Iris pigment epithelial cell (primary cell): ENCODE data around the gene KIF13A.
"Not testable (repeated sequence)": the region's sequence is repeated elsewhere in the genome, so short reads cannot be mapped to it uniquely, and the experiment has no call there.

Experiments
- DNase-seq: peaks from one replicate; pipeline ENCODE4 v3.0.0-alpha.2; 2011; ENCODE audit warnings: low read depth

Gene KIF13A

DNA sequence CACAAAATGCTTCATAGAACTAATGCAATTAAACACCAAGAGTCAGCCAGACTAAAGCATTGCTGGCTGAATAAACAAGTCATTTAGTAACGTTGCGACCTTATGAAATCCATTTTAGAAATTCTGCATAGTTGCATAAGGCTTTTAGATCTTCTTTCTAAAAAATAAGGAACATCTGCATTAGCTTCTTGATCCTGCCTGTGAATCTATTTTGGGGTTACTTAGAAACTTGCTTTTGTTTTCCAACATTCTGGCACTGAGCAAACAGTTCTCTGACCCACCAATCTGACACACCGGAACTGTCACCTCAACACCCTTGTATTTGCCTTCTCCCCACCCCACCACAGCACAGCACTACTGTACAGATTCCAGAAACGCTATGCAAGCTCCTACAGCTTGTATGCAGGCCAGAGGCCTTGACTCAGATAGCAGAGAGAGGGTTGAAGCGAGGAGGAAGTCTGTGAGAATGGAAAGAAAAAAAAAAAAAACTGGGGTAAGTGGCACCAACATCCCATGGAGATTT is 55.0 kb downstream of the KIF13A start:
- DNase-seq: peak; percentile 95

DNA sequence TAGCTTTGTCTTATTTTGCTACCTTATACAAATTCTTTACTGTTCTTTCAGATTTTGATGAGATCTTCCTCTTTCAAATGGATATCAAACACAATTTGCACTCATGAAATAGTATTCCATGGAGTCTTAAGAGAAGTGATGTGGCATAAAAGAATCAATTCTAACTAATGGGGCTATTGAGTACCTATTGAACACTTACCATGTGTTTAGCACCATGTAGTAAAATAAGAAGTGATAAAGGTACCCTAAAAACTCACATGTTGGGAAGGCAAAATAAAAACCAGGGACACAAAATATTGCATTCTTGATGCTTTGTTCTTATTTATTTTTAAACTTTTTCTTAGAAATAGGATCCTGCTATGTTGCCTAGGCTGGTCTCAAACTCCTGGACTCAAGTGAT is 56.2 kb downstream of the KIF13A start:
- no peak for DNase-seq

DNA sequence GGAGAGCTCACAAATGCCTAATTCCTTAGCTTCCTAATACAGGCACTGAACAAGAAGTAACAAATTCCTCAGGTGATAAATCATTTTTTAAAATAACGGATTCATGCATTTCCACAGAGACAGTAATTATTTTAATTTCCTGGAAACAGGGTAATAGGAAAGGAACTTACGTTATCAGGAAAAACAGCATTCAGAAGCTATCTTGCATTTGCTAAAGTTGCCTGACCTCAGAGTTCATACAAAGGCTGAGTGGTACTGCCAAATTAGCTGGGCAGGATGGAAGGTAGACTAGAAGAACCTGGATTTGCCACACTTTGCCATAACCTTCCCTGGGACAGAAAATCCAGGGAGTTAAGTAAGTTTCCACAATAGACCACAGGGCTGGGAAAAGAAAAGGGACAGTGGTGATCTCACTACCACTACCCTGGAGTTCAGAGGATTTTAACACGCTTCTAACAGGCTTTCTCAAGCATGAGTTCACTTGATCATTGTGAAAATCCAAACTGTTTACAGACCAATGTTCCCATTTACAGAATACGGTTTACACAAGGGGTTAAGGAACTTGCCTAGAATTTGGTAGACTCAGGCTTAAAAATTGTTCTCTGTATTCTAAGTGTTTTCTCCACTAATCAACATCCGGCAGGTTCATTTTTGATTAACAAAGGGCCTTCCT is 57.0 kb downstream of the KIF13A start:
- peak; percentile 38 for DNase-seq

DNA sequence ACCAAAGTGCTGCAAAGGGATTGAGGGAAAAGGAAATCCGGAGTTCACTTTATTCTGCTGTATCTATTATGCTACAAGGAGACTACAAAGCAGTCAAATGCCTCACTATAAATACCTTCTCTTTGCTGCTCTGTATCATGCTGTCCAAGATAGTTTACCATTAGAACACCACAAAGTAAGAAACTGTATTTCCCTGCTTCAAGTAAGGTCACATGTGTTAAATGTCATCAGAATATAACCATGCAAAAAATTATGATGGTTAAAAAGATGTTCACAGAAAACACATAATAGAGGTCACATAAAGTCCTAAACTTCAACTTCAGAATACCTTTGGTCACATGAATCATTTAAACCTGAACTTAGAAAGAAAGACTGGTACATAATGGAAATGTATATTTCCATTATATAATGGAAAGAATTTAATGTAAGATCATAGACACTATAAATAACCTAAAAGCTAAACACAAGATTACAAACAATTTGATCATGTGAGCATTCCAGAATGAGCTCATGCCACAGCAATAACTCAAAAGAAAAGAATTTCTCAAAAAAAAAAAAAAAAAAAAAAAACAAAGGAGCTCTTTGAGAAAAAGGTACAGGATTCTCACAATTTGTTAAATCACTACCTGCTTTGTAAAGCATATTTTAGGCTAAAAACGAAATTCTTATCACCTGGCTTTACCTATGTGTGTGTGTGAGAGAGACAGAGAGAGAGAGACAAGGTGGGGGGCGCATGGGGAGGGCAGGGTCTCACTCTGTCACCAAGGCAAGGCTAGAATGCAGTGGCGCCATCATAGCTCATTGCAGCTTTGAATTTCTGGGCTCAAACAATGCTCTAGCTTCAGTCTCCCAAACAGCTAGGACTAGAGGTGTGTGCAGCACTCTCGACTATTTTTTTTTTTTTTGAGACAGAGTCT is 58.7 kb downstream of the KIF13A start:
- DNase-seq: peak; percentile 73

DNA sequence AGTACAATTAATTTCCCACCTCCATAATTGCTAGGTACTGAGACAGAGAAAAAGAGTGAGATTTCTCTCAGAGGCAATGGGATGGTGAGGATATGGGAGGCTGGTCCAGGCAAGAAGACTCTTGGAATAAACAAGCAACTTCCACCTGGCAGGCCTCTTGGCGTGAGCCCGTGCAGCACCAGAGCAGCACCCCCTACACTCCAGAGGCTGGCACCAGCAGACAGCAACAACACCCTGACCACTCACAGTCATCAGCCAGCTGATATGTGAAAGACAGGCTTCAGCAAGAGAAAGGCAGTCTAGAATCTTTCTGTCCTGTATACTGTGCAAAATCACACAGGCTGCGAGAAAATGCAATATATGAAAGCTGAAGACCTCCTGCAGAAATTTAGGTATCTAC is 59.7 kb downstream of the KIF13A start:
- no peak for DNase-seq

DNA sequence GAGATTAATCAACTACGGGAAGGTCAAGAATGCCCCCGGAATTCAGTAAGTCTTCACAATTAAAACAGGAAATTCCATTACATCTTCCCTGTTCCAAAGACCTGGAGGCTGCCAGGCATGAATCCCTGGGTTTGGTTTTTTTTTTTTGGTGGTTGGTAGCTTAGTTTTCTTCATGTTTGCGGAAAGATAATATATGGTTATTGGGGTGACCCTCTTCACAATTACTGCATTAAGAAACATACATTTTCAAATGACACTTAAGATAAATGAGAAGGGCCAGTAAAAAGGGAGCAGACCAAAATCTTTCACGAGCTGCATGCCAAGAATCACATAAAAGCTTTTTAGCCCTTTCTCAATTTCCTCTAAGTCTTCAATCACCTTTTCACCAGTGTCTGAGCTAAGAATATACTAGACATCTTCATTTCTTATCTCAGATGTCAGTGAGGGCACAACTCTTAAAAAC is 64.0 kb downstream of the KIF13A start:
- DNase-seq: no peak

DNA sequence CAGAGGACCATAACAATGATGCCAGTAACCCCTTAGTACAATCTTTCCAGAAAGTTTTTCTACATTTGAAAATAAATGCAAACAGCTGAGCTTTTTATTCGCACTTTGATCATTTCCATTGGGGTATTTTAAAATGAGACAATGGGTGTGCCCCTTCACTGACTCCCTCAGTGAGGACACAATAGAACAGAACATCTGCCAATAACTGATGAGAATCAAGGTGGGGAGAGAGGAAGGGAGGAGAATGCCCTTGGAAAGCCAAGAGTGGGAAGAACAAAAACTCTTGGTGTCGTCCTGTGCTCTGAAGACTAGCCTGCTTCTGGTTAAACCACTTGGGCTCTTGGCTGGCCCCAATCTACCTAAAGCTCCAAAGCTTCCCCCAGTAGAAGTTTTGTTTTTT is 66.0 kb downstream of the KIF13A start:
- no peak for DNase-seq

DNA sequence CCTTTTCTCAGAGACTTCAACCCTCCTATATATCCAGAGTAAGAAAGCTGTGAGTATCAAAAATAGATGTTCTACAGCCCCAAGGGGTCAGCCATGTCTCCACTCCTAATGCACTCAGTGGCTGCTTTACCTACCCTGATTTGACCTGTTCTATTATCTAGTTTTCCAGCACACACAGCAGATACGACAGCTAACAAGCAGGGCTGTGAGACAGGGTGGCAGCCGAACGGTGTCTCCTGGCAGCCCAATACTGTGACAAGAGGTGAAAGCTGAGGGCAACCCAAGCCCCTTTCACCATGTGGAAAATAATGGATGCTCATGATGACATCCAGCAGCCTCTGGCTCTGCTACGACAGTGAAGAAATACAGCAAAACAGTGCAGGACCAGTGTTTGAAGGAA is 67.9 kb downstream of the KIF13A start:
- no peak for DNase-seq

DNA sequence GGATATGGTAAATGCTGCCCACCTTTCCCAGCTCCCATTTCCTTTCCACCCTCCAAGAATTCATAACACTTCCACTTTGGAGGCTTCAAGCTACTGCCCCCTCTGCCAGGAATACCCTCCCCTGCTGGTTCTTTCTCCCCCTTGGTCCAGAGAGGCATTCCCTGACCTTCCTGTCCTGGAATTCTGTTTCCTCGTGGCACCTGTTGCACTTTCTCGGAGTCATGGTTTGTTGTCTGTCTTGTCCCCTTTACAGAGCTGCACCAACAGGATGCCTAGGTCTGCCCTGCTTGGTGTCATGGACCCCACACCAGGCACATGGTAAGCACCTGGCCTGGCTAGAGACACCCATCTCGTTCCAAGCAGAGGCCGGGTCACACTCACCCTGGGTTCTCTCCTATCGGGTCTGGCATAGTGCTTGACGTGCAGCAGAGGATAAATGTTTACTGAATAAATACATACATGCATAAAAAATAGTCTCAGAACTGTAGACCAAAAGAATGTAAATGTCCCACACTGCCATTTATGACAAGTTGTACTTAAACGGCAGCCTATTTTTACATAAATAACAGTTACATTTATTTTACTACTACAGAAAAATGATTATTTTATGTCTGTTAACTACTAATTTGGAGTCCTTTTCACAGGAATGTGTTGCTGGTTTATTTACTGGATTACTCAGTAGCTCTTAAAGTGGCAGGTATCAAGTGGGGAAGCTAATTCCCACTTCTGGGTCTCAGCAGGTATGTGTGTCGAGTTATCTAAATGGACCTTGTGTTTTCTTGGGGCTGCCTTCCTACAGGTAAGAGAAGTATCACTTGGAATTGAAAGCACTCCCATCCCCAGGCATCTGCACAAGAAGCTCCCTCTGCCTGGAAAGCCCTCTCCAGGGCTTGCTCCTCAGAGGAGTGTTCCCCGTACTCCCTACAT is 69.3 kb downstream of the KIF13A start:
- no peak for DNase-seq

DNA sequence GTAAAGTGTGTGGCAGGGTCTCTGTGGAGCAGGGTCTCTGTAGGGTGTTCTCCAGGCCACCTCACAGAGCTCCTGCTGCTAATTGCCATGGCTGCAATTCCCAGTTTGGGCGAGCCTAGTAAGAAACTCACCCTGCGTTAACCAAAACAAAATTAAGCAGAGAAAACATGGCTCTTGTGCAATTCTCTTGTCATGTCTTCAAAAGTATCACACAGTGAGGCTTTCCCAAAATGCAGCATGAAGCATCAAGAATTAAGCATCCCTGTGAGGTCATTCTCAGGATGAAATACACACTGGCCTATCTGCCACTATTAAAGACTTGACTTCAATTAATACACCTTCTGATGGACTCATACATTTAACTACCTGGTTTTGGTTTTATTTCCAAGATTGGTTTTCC is 72.8 kb downstream of the KIF13A start:
- no peak for DNase-seq

DNA sequence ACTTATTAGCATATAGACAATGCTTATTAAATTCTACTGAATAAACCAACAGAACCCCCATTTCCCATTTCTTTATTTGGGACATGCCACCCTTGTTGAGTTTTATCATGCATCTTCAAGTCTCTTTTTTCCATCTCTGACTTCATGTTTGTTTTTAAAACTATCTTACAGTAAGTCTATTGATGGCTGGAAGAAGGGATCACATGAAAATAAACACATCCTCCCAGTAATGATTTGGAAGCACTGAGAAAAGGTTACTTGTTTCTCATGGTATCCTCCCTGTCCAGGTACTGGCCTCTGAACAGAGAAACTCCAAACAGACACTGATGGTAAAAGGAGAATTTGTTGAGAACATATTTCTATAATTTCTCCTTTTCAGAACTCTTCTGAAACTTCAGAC is 74.9 kb downstream of the KIF13A start:
- DNase-seq: no peak

DNA sequence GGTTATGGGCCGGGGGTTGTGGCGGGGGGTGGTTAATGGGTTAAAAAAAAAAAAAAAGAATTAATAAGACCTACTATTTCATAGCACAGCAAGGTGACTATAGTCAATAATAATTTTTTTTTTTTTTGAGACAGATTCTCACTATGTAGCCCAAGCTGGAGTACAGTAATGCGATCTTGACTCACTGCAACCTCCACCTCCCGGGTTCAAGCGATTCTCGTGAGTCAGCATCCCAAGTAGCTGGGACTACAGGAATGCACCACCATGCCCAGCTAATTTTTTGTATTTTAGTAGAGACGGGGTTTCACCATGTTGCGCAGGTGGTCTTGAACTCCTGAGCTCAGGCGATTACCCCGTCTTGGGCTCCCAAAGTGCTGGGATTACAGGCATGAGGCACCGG is 75.8 kb downstream of the KIF13A start:
- not testable (repeated sequence) for DNase-seq

DNA sequence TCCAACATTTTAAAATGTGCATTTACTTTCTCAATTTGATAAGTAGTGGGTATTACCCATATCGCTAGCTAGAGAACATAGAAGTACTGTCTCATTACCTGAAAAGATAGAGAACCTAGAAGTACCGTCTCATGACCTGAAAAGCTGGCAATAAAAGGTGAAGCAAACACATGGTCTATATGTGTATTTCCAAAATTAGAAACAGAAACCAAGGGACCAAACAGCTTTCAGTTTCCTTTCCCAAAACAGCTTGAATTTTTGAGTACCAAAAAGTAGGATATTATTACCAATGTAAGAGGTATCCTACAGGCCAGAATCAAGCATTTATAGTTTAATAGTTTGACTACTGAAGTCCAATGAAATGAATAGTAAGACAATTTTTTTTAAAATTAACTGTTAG is 77.2 kb downstream of the KIF13A start:
- no peak for DNase-seq

DNA sequence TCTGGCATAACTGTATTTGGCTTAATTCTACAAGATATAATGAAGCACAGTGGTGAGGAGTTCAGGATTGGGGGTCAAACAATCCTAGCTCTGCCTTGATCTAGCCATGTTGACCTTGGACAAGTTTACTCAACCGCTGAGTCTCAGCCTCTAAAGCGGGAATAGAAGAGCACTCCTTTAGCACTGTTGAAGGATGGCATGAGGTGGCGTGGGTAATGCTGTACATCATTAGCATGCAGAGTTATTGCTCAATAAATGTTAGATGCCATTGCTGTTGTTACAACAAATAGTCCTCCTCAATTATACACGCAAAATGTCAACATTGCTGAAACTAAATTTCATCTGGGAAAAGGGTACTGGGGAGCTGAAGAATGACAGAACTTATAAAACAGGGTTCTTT is 78.6 kb downstream of the KIF13A start:
- no peak for DNase-seq

DNA sequence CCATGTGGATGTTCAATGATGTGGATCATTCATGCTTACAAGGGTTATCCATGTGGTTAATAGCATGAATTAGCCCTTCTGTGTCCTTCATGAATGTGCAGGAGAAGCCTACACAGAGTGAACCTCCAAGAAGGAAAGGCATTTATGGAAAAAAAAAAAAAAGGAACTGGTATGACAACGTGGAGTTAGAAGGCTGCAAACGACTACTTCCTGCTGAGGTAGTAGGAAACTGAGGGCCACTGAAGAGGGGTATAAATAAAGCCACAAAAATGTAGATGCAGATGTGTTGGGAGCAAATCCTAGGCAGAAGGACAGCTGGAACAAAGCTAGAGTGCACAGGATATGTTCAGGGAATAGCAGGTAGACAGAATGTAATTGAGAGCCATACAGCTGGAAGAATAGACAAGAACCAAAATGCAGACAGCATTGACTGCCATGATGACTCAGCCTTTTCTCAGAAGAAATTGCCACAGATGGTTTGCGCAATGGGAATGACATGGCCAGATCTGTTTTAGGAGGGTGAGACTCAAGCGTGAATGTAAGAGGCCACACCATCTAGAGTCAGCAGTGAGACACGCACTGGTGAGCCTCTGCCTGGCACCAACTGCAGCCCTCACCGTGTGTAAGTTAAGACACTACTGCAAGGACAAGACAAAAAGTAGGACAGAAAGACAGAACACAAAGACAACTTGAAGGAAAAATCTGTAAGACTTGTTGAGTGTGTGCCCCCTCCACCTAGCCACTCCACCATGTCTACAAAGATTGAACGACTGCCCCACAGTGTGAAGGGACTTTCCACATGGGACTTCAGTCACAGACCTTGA is 79.8 kb downstream of the KIF13A start:
- peak; percentile 99 for DNase-seq

DNA sequence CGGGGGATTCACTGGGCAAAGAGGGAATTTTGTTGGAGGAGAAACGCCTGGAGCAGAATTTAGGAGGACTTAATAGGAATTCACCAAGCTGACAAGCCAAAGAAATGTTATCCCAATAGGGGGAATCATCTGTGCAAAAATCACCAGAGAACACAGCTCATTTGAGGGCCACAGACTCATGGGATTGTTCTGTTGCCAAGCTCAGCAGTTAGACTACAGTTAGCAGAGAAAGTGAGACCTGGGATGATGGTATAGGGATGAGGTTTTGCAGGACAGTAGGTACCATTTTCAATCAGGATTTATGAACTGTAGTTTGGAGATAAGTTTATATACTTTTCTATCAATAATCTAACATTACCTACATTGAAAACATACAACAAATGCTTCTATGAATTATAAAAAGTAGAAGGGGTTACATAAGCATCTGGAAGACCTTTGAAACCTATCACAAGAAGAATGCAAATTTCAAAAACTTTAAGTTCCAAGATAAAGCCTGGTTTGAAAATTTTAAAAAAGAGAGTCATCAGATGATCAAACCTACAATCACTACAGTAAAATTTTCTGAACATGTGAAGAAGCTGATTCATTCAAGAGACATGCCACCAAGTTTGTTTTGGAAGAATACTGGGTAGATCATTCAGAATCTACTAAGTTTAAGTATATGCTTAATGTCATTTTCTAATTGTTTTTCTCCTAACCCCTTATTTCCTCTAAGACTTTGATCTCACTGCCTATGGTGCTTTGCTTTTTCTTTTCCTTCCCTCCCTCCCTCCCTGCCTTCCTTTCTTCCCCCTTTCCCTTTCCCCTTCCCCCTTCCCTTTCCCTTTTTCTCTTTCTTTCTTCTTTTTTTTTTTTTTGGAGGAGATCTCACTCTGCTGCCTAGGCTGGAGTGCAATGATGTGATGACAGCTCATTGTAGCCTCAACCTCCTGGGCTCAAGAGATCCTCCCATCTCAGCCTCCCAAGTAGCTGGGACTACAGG is 81.5 kb downstream of the KIF13A start:
- peak; percentile 83 for DNase-seq

DNA sequence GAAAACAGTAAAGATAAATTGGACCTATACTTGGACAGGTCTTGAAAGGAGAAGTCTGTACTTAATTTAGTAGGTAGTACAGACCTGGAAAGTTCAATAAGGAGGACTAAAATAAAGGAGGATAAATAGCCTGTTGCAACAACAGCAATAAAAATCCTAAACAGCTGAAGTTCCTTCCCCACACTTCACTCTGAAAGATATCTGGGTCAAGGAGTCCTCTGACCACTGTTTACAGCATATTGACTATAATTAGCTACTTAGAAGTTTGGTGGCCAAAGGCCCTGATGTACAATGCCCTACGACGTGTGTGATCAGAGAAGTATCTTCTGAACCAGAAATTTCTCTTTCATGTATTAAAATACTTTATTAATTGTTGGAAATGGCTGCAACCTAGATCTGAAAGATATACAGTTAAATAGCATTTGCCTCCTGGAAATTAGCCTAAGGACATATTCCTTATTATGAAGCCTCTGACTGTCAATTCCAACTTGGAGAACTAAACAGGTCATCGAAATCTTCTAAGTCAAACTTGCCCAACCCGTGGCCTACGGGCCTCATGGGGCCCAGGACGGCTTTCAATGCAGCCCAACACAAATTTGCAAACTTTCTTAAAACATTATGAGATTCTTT is 82.8 kb downstream of the KIF13A start:
- DNase-seq: peak; percentile 42

DNA sequence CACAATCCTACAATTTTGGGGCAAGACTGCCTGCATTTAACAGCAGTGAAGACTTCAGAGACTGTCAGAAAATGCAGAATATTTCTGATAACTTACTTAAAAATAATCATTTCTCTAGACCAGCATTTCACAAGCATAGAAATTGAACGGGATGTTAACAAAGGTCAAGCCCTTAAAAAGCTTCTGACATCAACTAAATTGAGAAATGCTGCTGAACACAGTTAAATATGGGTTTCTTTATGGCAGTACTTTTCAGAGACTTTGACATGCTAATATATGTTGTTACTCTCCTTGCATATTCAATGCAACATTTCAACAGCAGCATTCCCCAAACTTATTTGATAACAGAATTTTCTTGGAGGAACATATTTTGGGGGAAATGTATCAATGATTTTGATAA is 84.5 kb downstream of the KIF13A start:
- no peak for DNase-seq

DNA sequence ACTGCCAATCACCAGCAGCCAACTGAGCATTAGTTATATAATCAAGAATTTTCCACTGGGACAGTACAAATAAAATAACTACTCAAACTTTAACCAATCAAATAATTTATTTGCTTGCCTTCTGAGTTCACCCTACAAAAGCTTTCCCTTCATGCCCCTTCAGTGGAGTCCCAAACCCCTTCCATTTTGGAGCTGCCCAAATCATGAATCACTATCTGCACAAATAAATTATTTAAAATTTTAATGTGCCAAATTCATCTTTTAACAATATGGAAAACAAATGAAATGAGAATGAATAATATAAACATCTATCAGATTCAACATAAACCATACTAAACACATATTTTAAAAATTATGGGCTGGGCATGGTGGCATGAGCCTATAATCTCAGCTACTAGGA is 85.9 kb downstream of the KIF13A start:
- no peak for DNase-seq
